IMR-90 (cell line): Measurements from ENCODE around the gene RCE1. TPM values are rescaled to one million over a fixed set of nuclear protein-coding genes. Genes with fewer than 3 reads are reported as not detected.
A peak's percentile ranks its signal among the peaks of the same experiment; 100 is the strongest.

ENCODE experiments used
- ATAC-seq: fragments of 200-7000 bp; cut with Tn5 transposase; 2 replicates; pipeline ENCODE4 v1.9.1; 2020; ENCODE audit warnings: low read depth, mild to moderate bottlenecking, moderate library complexity
- Bru-seq: library from RNA; stranded (reverse); fragments of 400-500 nt; gene quantifications from one replicate; lab custom pipeline; 2021; lab: Mats Ljungman, UMichigan
- BruChase-seq, 2 experiments: library from RNA; stranded (reverse); fragments of 400-500 nt; gene quantifications; one replicate each; lab custom pipeline; 2021; lab: Mats Ljungman, UMichigan
- BruUV-seq: library from RNA; stranded (reverse); fragments of 400-500 nt; replicated peaks from 2 replicates; lab custom pipeline; 2021; lab: Mats Ljungman, UMichigan
- CTCF ChIA-PET: fragments of 300-600 bp; formaldehyde crosslinking; extraction: SDS; loops from one replicate; lab custom pipeline; 2021; ENCODE audit warnings: antibody characterized with exemption; lab: Yijun Ruan, JAX
- POLR2A ChIA-PET: fragments of 300-600 bp; sonication (Branson Sonifier 250); formaldehyde crosslinking; loops from one replicate; lab custom pipeline; 2022; ENCODE audit warnings: antibody characterized with exemption; ENCODE audit not compliant: unreplicated experiment; lab: Charles Lee
- DNase-seq: peaks from one replicate; pipeline ENCODE4 v3.0.0; 2013
- H2AFZ ChIP-seq: replicated peaks from 2 replicates; pipeline ENCODE3; 2013; ENCODE audit warnings: low read length, mild to moderate bottlenecking; ENCODE audit not compliant: poor library complexity
- H2AK5ac ChIP-seq: 2 replicates; pipeline ENCODE4 v1.6.1; 2013; ENCODE audit warnings: low read depth, low read length, inconsistent platforms
- H2AK9ac ChIP-seq: replicated peaks from 2 replicates; pipeline ENCODE3; 2013; ENCODE audit warnings: mild to moderate bottlenecking, low read depth, low read length, moderate library complexity; ENCODE audit not compliant: poor library complexity
- H2BK120ac ChIP-seq: 2 replicates; pipeline ENCODE4 v1.6.1; 2013; ENCODE audit warnings: low read depth, low read length, inconsistent platforms
- H2BK15ac ChIP-seq: 3 replicates; pipeline ENCODE4 v1.6.1; 2013; ENCODE audit warnings: low read depth, low read length, inconsistent platforms
- H2BK20ac ChIP-seq: 2 replicates; pipeline ENCODE4 v1.6.1; 2013; ENCODE audit warnings: low read depth, mild to moderate bottlenecking, inconsistent platforms, low read length, moderate library complexity
- H2BK5ac ChIP-seq: 2 replicates; pipeline ENCODE4 v1.6.1; 2013; ENCODE audit warnings: mild to moderate bottlenecking, low read depth, low read length, inconsistent platforms; ENCODE audit not compliant: poor library complexity, severe bottlenecking
- H3K14ac ChIP-seq: replicated peaks from 2 replicates; pipeline ENCODE4 v1.6.1; 2013; ENCODE audit warnings: low read depth, low read length, inconsistent platforms
- H3K18ac ChIP-seq: 2 replicates; pipeline ENCODE4 v1.6.1; 2013; ENCODE audit warnings: low read depth, low read length, control low read depth
- H3K23ac ChIP-seq: 2 replicates; pipeline ENCODE4 v1.6.1; 2013; ENCODE audit warnings: low read depth, low read length, inconsistent platforms
- H3K27ac ChIP-seq: 2 replicates; pipeline ENCODE4 v1.5.1; 2013; ENCODE audit warnings: mild to moderate bottlenecking, control low read depth, low read length; ENCODE audit not compliant: insufficient read depth
- H3K27me3 ChIP-seq: 2 replicates; pipeline ENCODE4 v1.6.1; 2013; ENCODE audit warnings: low read length; ENCODE audit not compliant: control insufficient read depth, insufficient read depth
- H3K36me3 ChIP-seq: 2 replicates; pipeline ENCODE4 v1.6.1; 2013; ENCODE audit warnings: low read length, mixed read lengths; ENCODE audit not compliant: control insufficient read depth, insufficient read depth
- H3K4ac ChIP-seq: 2 replicates; pipeline ENCODE4 v1.6.1; 2013; ENCODE audit warnings: low read depth, low read length, inconsistent platforms
- H3K4me1 ChIP-seq: 2 replicates; pipeline ENCODE4 v1.6.1; 2013; ENCODE audit warnings: low read length, mixed read lengths; ENCODE audit not compliant: control insufficient read depth, insufficient read depth
- H3K4me2 ChIP-seq: 2 replicates; pipeline ENCODE4 v1.6.1; 2013; ENCODE audit warnings: low read depth, mild to moderate bottlenecking, control low read depth, low read length, moderate library complexity
- H3K4me3 ChIP-seq: 2 replicates; pipeline ENCODE4 v1.5.1; 2013; ENCODE audit warnings: low read depth, mild to moderate bottlenecking, control low read depth, low read length, moderate library complexity; ENCODE audit not compliant: insufficient read depth
- H3K56ac ChIP-seq: 2 replicates; pipeline ENCODE4 v1.6.1; 2013; ENCODE audit warnings: low read length, inconsistent platforms; ENCODE audit not compliant: insufficient read depth; ENCODE audit errors: extremely low read depth
- H3K79me1 ChIP-seq, 2 experiments: 2 replicates each; pipeline ENCODE4 v1.6.1; 2013; ENCODE audit warnings: low read length in 2 of 2, inconsistent platforms in 1 of 2, low read depth in 1 of 2
- H3K9ac ChIP-seq: 2 replicates; pipeline ENCODE4 v1.6.1; 2013; ENCODE audit warnings: low read depth, low read length, control low read depth
- H3K9me1 ChIP-seq: 2 replicates; pipeline ENCODE4 v1.6.1; 2013; ENCODE audit warnings: low read length, inconsistent platforms; ENCODE audit not compliant: insufficient read depth
- H3K9me3 ChIP-seq: 2 replicates; pipeline ENCODE4 v1.6.1; 2013; ENCODE audit warnings: low read length; ENCODE audit not compliant: control insufficient read depth, insufficient read depth
- H4K20me1 ChIP-seq: 2 replicates; pipeline ENCODE4 v1.6.1; 2013; ENCODE audit warnings: low read length, inconsistent platforms; ENCODE audit not compliant: insufficient read depth
- H4K5ac ChIP-seq: 2 replicates; pipeline ENCODE4 v1.6.1; 2013; ENCODE audit warnings: mild to moderate bottlenecking, low read depth, low read length, control low read depth
- H4K8ac ChIP-seq, 2 experiments: 2 replicates each; pipeline ENCODE4 v1.6.1; 2013; ENCODE audit warnings: low read depth in 2 of 2, low read length in 2 of 2, control low read depth in 1 of 2, inconsistent platforms in 1 of 2
- H4K91ac ChIP-seq: 2 replicates; pipeline ENCODE4 v1.6.1; 2013; ENCODE audit warnings: low read depth, low read length, inconsistent platforms; ENCODE audit not compliant: insufficient read depth
- BHLHE40 ChIP-seq: fragments of 150-350 bp; IDR thresholded peaks from 2 replicates; pipeline ENCODE4 v1.6.1; 2016; ENCODE audit warnings: mild to moderate bottlenecking, low read depth, low read length
- CHD1 ChIP-seq: IDR thresholded peaks from 2 replicates; pipeline ENCODE4 v1.6.1; 2012; ENCODE audit warnings: low read depth, low read length, improper control_type of control experiment
- ELK1 ChIP-seq: fragments of 150-350 bp; IDR thresholded peaks from 2 replicates; pipeline ENCODE4 v1.6.1; 2016; ENCODE audit warnings: low read depth, mild to moderate bottlenecking, low read length, moderate library complexity, borderline replicate concordance
- FOS ChIP-seq: fragments of 150-350 bp; IDR thresholded peaks from 2 replicates; pipeline ENCODE4 v1.6.1; 2016; ENCODE audit warnings: low read depth, low read length
- MAFK ChIP-seq: IDR thresholded peaks from 2 replicates; pipeline ENCODE4 v1.6.1; 2012; ENCODE audit warnings: low read depth, low read length, improper control_type of control experiment
- MAZ ChIP-seq: IDR thresholded peaks from 2 replicates; pipeline ENCODE4 v1.6.1; 2012; ENCODE audit warnings: low read depth, mild to moderate bottlenecking, low read length, improper control_type of control experiment, moderate library complexity, borderline replicate concordance
- MXI1 ChIP-seq: IDR thresholded peaks from 2 replicates; pipeline ENCODE4 v1.6.1; 2012; ENCODE audit warnings: low read depth, mild to moderate bottlenecking, low read length, moderate library complexity, borderline replicate concordance
- POLR2A ChIP-seq: IDR thresholded peaks from 2 replicates; pipeline ENCODE4 v1.6.1; 2012; ENCODE audit warnings: mild to moderate bottlenecking, low read depth, low read length
- SMC3 ChIP-seq: fragments of 150-350 bp; IDR thresholded peaks from 2 replicates; pipeline ENCODE4 v1.6.1; 2016; ENCODE audit warnings: low read depth, mild to moderate bottlenecking, antibody characterized with exemption, low read length, moderate library complexity
- USF2 ChIP-seq: fragments of 150-350 bp; IDR thresholded peaks from 2 replicates; pipeline ENCODE4 v1.6.1; 2017; ENCODE audit warnings: mild to moderate bottlenecking, antibody characterized with exemption, low read length, low read depth
- WGBS, 2 experiments: methylation state at CpG; one replicate each; pipeline versions ENCODE4 v1.1.5 to v1.1.7; 2013; ENCODE audit warnings: missing lambda C conversion rate in 2 of 2; ENCODE audit not compliant: insufficient read length in 1 of 2; ENCODE audit errors: extremely low coverage in 2 of 2; 5-methylcytosine and 5-hydroxymethylcytosine counted together
- dilution Hi-C: fragments of 300-500 bp; cut with HindIII; formaldehyde crosslinking; loops from one replicate; pipeline ENCODE4 v1.14.3; 2018; ENCODE audit warnings: low sequenced_read_pairs; ENCODE audit not compliant: unreplicated experiment
- in situ Hi-C: fragments of 300-500 bp; cut with MboI; formaldehyde crosslinking; loops from 3 replicates; pipeline ENCODE4 v1.14.3; 2019; ENCODE audit warnings: low sequenced_read_pairs, inconsistent platforms, mixed read lengths
- intact Hi-C: fragments of 100-400 bp; cut with micrococcal nuclease; formaldehyde crosslinking; loops from 2 replicates; pipeline ENCODE4 v1.10.0; 2022
- long read RNA-seq: library from polyadenylated mRNA; unstranded; transcript quantifications from one replicate; pipeline ENCODE4 v2.0.0, GENCODE V29; 2021; ENCODE audit not compliant: unreplicated experiment
- polyA plus RNA-seq, 3 experiments: library from polyadenylated mRNA; depleted of rRNA; stranded (reverse); fragments of >200 nt; gene quantifications; 2 replicates each; pipeline ENCODE4 v1.2.3, GENCODE V29; 2012; ENCODE audit warnings: low replicate concordance in 1 of 3
- total RNA-seq: library from RNA; depleted of rRNA; stranded (reverse); fragments of >200 nt; gene quantifications from 2 replicates; pipeline ENCODE4 v1.2.3, GENCODE V29; 2012; rRNA removed

RCE1 gene
- total RNA-seq (5.6 and 6.6 TPM in 2 replicates), polyA plus RNA-seq (2012; rRNA removed) (19.4 and 21.1 TPM in 2 replicates), Bru-seq, nascent RNA (percentile 53 among the genes with signal in this experiment), BruChase-seq, experiment 1, labeled RNA remaining after a 6-hour chase (percentile 58 among the genes with signal in this experiment), BruChase-seq, experiment 2, labeled RNA remaining after a 2-hour chase (percentile 61 among the genes with signal in this experiment)
- 14.3 and 24.4 TPM in 2 replicates for polyA plus RNA-seq (2012; cell fraction: cytosol; rRNA removed)
- polyA plus RNA-seq (2012; cell fraction: nucleus; rRNA removed; ENCODE audit: low replicate concordance) = 41.3 and 99.0 TPM in 2 replicates
- long read RNA-seq, transcript RCE1-201 (8 exons, 1,485 nt) = major isoform, 6 of 16 reads
- long read RNA-seq, partial matches to known transcripts = 3 of 16 reads
- long read RNA-seq, other reads (novel, unspliced or antisense) = 7 of 16 reads

- Histone ChIP-seq H4K20me1 (peaks cover 17% of the 10 kb centered on the region; the same call in 1 of the 2 replicates), H3K9me1 (no peaks in the 10 kb centered on the region; the same call in 1 of the 2 replicates), H3K9me3 (no peaks in the 10 kb centered on the region), H3K9ac (peak within 1 kb of the TSS; percentile 96), H3K27ac (peak within 1 kb of the TSS; percentile 97), H3K27me3 (no peaks in the 10 kb centered on the region), H3K23ac (peak within 1 kb of the TSS; percentile 74), H3K4me1 (peaks cover 6% of the 10 kb centered on the region), H3K56ac (peak within 1 kb of the TSS; percentile 95), H3K4ac (peak within 1 kb of the TSS; percentile 97), H4K91ac (peak within 1 kb of the TSS; percentile 90), H3K79me1 (peaks cover 36 to 72% of the 10 kb centered on the region in 2 experiments), H3K18ac (peak within 1 kb of the TSS; percentile 62), H4K8ac (peak within 1 kb of the TSS; percentile 92 to 97), H2BK15ac (no peak within 1 kb of the TSS; the same call in 2 of the 3 replicates), H3K36me3 (peaks cover 32% of the 10 kb centered on the region), H3K4me3 (peak within 1 kb of the TSS; percentile 81), H2AK9ac (peak within 1 kb of the TSS; percentile 100), H3K14ac (peak within 1 kb of the TSS; percentile 99), H2BK5ac (peak within 1 kb of the TSS; percentile 89), H2BK120ac (peak within 1 kb of the TSS; percentile 32; the same call in 1 of the 2 replicates), H3K4me2 (peak within 1 kb of the TSS; percentile 88), H2AFZ (peak within 1 kb of the TSS; percentile 92), H4K5ac (peak within 1 kb of the TSS; percentile 74), H2BK20ac (no peak within 1 kb of the TSS), H2AK5ac (peak within 1 kb of the TSS; percentile 95)
- ATAC-seq (peak; percentile 90), DNase-seq (peak; percentile 85)
- ChIA-PET POLR2A (no interaction called here), CTCF (interaction anchor here (1.1 to 1.4 kb wide), 3 partner anchors 39 to 133 kb away, joined by 3 read pairs; no protein-coding TSS in a partner anchor)
- TF ChIP-seq POLR2A = peak; percentile 94
- peak; percentile 75; the same call in 1 of the 2 replicates for TF ChIP-seq CHD1
- 0 out of 2 replicates have a peak, but pooled peaks have one; percentile 11 for TF ChIP-seq BHLHE40
- TF ChIP-seq USF2 = peak; percentile 30; the same call in 1 of the 2 replicates
- TF ChIP-seq MAFK = no peak
- TF ChIP-seq SMC3 = 0 out of 2 replicates have a peak, but pooled peaks have one; percentile 21
- TF ChIP-seq ELK1 = no peak
- peak; percentile 26; the same call in 1 of the 2 replicates for TF ChIP-seq FOS
- TF ChIP-seq MAZ = peak; percentile 95
- TF ChIP-seq MXI1 = peak; percentile 57; the same call in 1 of the 2 replicates
- intact Hi-C loops (loop anchor here (5.0 kb wide), 2 partner anchors 129 to 189 kb away; no protein-coding TSS in a partner anchor), dilution Hi-C loops (no loop called here), in situ Hi-C loops (no loop called here)
- no TSS peak for BruUV-seq
- 0% methylated on average over 58 of the region's 98 CpGs; no CpG with 5 or more reads in 1 of the 2 experiments for WGBS, 2 experiments
Measured at GRCh38 chr11:66842896-66843775, at the start of gene RCE1. TSS of gene RCE1 (plus strand) at chr11:66843441. CDS start at chr11:66843456, 15 bp downstream.
